GM19452 (cell line): ENCODE measurements around the gene ERAP2.
"Not testable (repeated sequence)": the region's sequence is repeated elsewhere in the genome, so short reads cannot be mapped to it uniquely, and the experiment has no call there.

Experiments used
- ATAC-seq: cut with Tn5 transposase; IDR thresholded peaks from one replicate; pipeline ENCODE4 v1.9.1; 2021; ENCODE audit not compliant: unreplicated experiment

Gene ERAP2, protein sequence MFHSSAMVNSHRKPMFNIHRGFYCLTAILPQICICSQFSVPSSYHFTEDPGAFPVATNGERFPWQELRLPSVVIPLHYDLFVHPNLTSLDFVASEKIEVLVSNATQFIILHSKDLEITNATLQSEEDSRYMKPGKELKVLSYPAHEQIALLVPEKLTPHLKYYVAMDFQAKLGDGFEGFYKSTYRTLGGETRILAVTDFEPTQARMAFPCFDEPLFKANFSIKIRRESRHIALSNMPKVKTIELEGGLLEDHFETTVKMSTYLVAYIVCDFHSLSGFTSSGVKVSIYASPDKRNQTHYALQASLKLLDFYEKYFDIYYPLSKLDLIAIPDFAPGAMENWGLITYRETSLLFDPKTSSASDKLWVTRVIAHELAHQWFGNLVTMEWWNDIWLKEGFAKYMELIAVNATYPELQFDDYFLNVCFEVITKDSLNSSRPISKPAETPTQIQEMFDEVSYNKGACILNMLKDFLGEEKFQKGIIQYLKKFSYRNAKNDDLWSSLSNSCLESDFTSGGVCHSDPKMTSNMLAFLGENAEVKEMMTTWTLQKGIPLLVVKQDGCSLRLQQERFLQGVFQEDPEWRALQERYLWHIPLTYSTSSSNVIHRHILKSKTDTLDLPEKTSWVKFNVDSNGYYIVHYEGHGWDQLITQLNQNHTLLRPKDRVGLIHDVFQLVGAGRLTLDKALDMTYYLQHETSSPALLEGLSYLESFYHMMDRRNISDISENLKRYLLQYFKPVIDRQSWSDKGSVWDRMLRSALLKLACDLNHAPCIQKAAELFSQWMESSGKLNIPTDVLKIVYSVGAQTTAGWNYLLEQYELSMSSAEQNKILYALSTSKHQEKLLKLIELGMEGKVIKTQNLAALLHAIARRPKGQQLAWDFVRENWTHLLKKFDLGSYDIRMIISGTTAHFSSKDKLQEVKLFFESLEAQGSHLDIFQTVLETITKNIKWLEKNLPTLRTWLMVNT

DNA sequence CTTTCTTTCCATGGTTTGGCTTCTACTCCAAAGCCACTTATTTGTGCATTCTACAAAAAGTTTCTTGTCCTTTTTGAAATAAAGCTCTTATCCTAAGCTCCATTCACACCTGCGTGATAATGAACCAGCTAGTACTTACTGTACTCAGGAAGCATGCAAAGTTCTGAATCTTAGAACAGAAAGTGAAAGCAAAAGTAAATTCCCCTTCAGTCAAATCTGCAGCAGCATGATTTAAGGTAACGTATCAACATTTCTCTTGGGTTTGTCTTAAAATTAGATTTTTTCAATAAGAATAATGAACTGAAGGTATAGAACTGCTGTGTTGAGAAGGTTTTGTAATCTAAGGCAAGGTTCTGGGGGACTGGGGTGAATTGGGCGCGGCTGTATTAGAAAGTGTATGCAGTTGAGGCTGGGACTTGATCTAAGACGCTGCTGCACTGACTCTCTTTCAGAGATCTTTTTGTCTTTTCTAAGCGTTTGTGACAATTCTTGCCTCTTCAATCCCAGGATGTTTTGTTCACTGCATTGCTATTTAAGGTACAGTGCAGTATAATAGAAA, at the start of gene ERAP2:
TSS of gene ERAP2 (plus strand) at position 209 of the 559 bp plus-strand sequence. CDS start 3,186 bp downstream, outside the sequence.
- peak; percentile 56 for ATAC-seq

DNA sequence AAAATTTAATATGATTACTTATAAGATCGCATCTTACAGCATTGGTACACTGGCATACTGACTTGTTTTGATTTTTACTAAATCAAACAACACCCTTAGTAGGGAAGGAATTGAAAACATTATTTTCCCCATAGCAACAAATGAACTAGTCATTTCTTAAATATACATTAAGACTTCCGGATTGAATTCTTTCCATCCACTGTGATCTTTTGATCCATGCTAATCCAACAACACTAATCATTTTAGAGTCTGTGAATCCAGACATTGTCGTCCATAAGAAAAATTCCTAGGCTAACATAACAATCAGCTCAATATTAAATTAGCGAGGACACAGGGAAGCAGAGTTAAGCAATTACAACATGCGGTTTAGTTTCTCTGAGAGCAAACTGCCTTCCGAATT, 47.0 kb upstream of the ERAP2 start:
- ATAC-seq: no peak

GRCh38 chr5:96834016-96834415, 42.3 kb upstream of the ERAP2 start:
- ATAC-seq: no peak

- no peak for ATAC-seq
Observed at GRCh38 chr5:96835791-96836191, 40.5 kb upstream of the ERAP2 start.

DNA sequence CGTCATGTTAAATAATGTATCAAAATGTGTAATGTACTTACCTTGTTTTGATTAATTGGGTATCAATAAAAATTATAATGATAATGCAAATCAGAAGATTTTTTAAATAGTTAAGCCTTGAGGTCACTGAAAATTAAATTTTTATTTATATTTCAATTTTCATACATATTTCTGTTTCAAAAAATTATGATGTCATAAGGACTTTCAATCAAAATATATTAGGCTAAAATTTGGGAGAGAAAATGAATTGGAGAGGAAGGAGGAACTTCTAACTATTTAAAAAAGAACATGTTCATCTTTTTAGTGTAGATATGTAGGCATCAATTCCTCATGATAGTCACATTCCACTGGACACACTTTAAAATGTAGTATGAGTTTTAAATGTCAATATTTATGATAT, 39.5 kb upstream of the ERAP2 start:
- no peak for ATAC-seq

- no peak for ATAC-seq
Observed at GRCh38 chr5:96837303-96837702, 39.0 kb upstream of the ERAP2 start.

GRCh38 chr5:96838201-96839070, 37.9 kb upstream of the ERAP2 start:
- ATAC-seq: no peak

- no peak for ATAC-seq
Observed at GRCh38 chr5:96839071-96839592, 37.2 kb upstream of the ERAP2 start.

GRCh38 chr5:96841931-96842330, 34.4 kb upstream of the ERAP2 start:
- not testable (repeated sequence) for ATAC-seq

DNA sequence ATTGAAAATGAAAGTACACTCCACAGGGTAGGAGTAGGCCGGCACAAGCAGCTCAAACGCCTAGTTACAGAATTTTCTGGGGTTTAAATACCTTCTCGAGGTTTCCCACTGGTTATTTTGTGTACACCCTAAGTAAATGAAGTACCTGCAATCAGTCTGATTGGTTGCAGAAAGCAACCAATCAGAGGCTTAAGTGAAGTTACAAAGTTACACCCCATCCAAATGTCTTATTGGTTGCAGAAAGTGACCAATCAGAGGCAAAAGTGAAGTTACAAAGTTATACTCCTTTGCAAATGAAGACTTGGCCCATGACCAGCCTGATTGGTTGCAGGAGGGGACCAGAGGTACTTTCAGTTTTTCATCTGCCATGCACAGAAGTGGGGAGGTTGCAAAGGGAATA, 33.2 kb upstream of the ERAP2 start:
- no peak for ATAC-seq

DNA sequence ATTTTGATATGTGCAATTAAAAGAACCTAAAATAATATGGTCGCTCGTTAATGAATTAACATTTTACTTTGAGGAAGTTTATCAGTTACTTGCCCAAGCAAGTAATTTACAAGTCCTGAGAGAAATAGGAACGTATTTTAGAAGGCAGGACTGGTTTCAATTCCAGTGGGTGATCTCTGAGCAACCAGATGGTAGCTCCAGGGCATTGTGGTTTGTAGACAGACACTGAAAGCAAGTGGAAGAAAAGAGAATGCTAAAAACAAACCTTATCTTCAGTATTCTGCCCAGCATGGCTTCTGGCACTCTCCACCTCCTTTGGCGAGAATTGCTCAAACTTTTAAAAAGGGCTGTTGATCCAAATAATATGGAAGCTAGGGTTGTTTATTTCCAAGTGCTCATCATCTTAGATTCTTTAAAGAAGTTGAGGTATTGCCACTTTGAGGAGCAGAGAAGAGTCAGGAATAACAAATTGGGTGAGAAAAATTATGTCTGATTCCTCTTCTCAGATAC, 31.8 kb upstream of the ERAP2 start:
- ATAC-seq: no peak

GRCh38 chr5:96851312-96852062, 24.8 kb upstream of the ERAP2 start:
- no peak for ATAC-seq

- ATAC-seq: no peak
Observed at GRCh38 chr5:96852759-96853158, 23.5 kb upstream of the ERAP2 start.

- ATAC-seq: no peak
Observed at GRCh38 chr5:96854067-96854466, 22.2 kb upstream of the ERAP2 start.

DNA sequence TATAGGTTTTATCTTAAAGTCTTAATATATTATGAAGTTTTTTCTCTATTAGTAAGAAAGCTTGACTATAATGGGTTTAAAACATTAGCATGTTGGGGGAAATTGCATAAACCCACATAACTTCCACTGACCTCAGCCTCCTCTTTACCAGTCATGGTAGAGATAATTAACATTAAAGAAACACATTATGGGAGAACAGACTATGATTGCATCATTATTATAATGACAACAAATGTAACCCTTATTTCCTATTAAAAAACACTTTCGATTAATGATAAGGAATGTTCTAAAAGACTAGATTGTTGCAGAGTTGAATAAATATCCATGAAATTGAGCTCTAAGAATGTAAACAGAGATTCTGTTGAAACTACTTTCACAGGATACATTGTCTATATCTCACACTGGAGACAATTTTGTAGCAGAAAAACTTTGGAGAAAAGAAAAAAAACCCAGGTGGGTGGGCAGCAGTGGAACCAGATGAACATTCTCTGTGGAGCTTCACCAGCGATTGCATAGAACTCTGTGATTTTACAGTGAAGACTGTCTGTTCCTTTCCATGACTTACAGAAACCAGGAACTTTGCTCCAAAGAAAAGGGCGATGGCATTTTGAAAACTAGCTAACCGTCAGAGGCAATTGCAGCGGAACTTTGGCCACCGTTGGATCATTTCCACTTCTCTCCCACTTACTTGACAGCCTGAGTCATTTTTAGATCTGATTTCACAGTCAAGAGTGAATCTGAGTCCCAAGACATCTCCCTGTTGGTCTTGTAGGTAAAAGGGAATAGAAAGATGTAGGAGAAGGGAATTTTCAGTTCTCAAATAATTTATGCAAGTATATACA, 21.0 kb upstream of the ERAP2 start:
- no peak for ATAC-seq

DNA sequence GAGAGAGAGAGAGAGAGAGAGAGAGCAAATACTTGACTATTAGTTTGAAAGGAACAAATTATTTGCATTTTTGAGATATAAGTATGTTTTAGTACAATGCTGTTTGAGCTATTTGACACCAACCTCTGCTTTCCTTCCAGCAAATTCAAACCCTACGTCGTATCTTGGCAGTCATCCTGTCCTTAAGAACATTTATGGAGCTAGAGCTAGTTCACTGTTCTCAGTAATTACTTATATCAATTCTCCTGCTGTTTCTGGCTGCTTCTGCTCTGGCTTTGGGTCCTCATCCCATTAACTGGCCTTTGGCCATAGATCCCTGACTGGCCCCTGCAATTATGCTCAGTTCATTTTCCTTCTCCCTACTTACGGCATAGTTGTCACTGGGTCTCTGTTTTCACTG, 19.9 kb upstream of the ERAP2 start:
- no peak for ATAC-seq

GRCh38 chr5:96857454-96857853, 18.8 kb upstream of the ERAP2 start:
- ATAC-seq: no peak

DNA sequence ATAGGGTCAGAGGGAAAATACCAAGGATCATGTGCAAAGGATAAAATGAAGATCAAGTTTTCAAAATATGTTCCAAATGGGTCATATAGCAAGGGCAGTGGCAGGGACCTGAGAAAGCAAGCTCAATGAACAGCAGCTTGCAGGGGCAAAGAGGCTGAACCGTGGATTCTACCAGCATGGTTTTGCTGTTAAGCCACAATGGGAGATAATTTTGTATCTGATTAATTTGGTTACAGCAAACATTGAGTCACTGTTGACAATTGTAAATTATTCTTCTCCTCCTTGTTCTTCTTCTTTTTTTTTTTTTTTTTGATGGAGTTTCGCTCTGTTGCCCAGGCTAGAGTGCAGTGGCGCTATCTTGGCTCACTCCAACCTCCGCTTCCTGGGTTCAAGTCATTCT, 18.4 kb upstream of the ERAP2 start:
- ATAC-seq: no peak

- no peak for ATAC-seq
Observed at GRCh38 chr5:96859375-96859774, 16.9 kb upstream of the ERAP2 start.
